HepG2 (cell line): ENCODE measurements around the gene GCC1. TPM values are rescaled to one million over a fixed set of nuclear protein-coding genes. Genes with fewer than 3 reads are reported as not detected.

Experiments used
- ARNT ChIP-seq: fragments of 450-650 bp; IDR thresholded peaks from 2 replicates; pipeline ENCODE4 v1.6.1; 2017
- CHCHD3 ChIP-seq: sonication (generic); formaldehyde crosslinking; IDR thresholded peaks from 2 replicates; pipeline ENCODE4 v1.8.0; 2022; ENCODE audit warnings: mild to moderate bottlenecking, missing genetic modification reagents, moderate library complexity
- CREM ChIP-seq, 2 experiments: sonication (generic) in 1 of 2; formaldehyde crosslinking in 1 of 2; IDR thresholded peaks; 2 replicates each; pipeline versions ENCODE4 v1.4.0 to v1.6.1; 2016 to 2020; ENCODE audit warnings: antibody characterized with exemption in 1 of 2, mild to moderate bottlenecking in 1 of 2, missing genetic modification reagents in 1 of 2
- FIP1L1 ChIP-seq: fragments of 200-400 bp; formaldehyde crosslinking; IDR thresholded peaks from 2 replicates; pipeline ENCODE4 v1.6.1; 2018; ENCODE audit warnings: low read depth, mild to moderate bottlenecking, low read length, moderate library complexity, borderline replicate concordance; ENCODE audit not compliant: insufficient read depth
- HES4 ChIP-seq: sonication (generic); formaldehyde crosslinking; IDR thresholded peaks from 2 replicates; pipeline ENCODE4 v1.9.0; 2021; ENCODE audit warnings: mild to moderate bottlenecking, missing genetic modification reagents, borderline replicate concordance
- HMGA1 ChIP-seq: sonication (generic); formaldehyde crosslinking; conservative IDR thresholded peaks from 2 replicates; pipeline ENCODE4 v1.4.0; 2020; ENCODE audit warnings: missing genetic modification reagents
- KDM4B ChIP-seq: sonication (generic); formaldehyde crosslinking; IDR thresholded peaks from 2 replicates; pipeline ENCODE4 v1.4.0; 2020; ENCODE audit warnings: missing genetic modification reagents
- MED1 ChIP-seq: sonication (generic); formaldehyde crosslinking; IDR thresholded peaks from 2 replicates; pipeline ENCODE4 v1.4.0; 2020; ENCODE audit warnings: missing genetic modification reagents
- NR2F6 ChIP-seq, 2 experiments: IDR thresholded peaks; 2 replicates each; pipeline ENCODE4 v1.6.1; 2016; ENCODE audit warnings: antibody characterized with exemption in 1 of 2, mild to moderate bottlenecking in 1 of 2
- PAX8 ChIP-seq: sonication (generic); formaldehyde crosslinking; IDR thresholded peaks from 2 replicates; pipeline ENCODE4 v1.8.0; 2022; ENCODE audit warnings: mild to moderate bottlenecking, missing genetic modification reagents, borderline replicate concordance
- RXRA ChIP-seq: sonication (generic); formaldehyde crosslinking; IDR thresholded peaks from 2 replicates; pipeline ENCODE4 v1.5.1; 2020; ENCODE audit warnings: missing genetic modification reagents
- SMC3 ChIP-seq: IDR thresholded peaks from 2 replicates; pipeline ENCODE4 v1.6.1; 2011; ENCODE audit warnings: low read length, improper control_type of control experiment
- ZBTB42 ChIP-seq: sonication (generic); formaldehyde crosslinking; IDR thresholded peaks from 2 replicates; pipeline ENCODE4 v1.5.0; 2020; ENCODE audit warnings: mild to moderate bottlenecking, missing genetic modification reagents
- ZNF543 ChIP-seq: sonication (generic); formaldehyde crosslinking; IDR thresholded peaks from 2 replicates; pipeline ENCODE4 v1.4.0; 2020; ENCODE audit warnings: mild to moderate bottlenecking, missing genetic modification reagents
- ZNF614 ChIP-seq: IDR thresholded peaks from 2 replicates; pipeline ENCODE4 v1.6.1; 2018; ENCODE audit warnings: missing biosample characterization, missing genetic modification reagents, inconsistent platforms, borderline replicate concordance
- ZNF629 ChIP-seq: sonication (generic); formaldehyde crosslinking; conservative IDR thresholded peaks from 2 replicates; pipeline ENCODE4 v1.5.0; 2020; ENCODE audit warnings: missing genetic modification reagents
- ZNF674 ChIP-seq: sonication (generic); formaldehyde crosslinking; IDR thresholded peaks from 2 replicates; pipeline ENCODE4 v1.5.0; 2020; ENCODE audit warnings: low read depth, mild to moderate bottlenecking, missing genetic modification reagents
- ZSCAN31 ChIP-seq: sonication (generic); formaldehyde crosslinking; IDR thresholded peaks from 2 replicates; pipeline ENCODE4 v1.5.0; 2020; ENCODE audit warnings: low read depth, mild to moderate bottlenecking, missing genetic modification reagents
- polyA plus RNA-seq, 8 experiments: library from polyadenylated mRNA; depleted of rRNA in 3 of 8; stranded (reverse) in 7 of 8; unstranded in 1 of 8; fragments of >200 nt; fragmentation: Illumina TruSeq in 4 of 8; extraction: Trizol in 4 of 8; gene quantifications; 2 replicates each; pipeline versions ENCODE4 v1.2.1 to v1.2.3, GENCODE V29; 2011 to 2016; ENCODE audit warnings: low read depth in 4 of 8, missing spikeins in 1 of 8, mixed read lengths in 1 of 8; ENCODE audit not compliant: insufficient read depth in 1 of 8
- total RNA-seq, 5 experiments: library from RNA; depleted of rRNA; stranded (reverse); fragments of >200 nt; fragmentation: Illumina TruSeq; extraction: Trizol; gene quantifications; 2 replicates each; pipeline ENCODE4 v1.2.3, GENCODE V29; 2016; ENCODE audit warnings: low read depth in 1 of 5
- TF ChIP-seq, protein P1 (sequence below): sonication (generic); formaldehyde crosslinking; IDR thresholded peaks from 2 replicates; pipeline ENCODE4; 2020; ENCODE audit warnings: missing genetic modification reagents, mild to moderate bottlenecking, borderline replicate concordance
- TF ChIP-seq, protein P2 (sequence below): sonication (generic); formaldehyde crosslinking; conservative IDR thresholded peaks from 2 replicates; pipeline ENCODE4 v1.4.0; 2020; ENCODE audit warnings: missing genetic modification reagents
- TF ChIP-seq, protein P3 (sequence below): sonication (generic); formaldehyde crosslinking; IDR thresholded peaks from 2 replicates; pipeline ENCODE4 v1.4.0; 2020; ENCODE audit warnings: mild to moderate bottlenecking, missing genetic modification reagents
- TF ChIP-seq, protein P4 (sequence below): sonication (generic); formaldehyde crosslinking; IDR thresholded peaks from 2 replicates; pipeline ENCODE4 v1.8.1; 2023; ENCODE audit warnings: missing genetic modification reagents, inconsistent platforms, borderline replicate concordance

GCC1 gene
- total and polyA plus RNA-seq, 2 of the 13 experiments (the other 11 are each of a cell fraction or from before 2014, with no cell fraction given), result 2.5 to 15.3 TPM

DNA sequence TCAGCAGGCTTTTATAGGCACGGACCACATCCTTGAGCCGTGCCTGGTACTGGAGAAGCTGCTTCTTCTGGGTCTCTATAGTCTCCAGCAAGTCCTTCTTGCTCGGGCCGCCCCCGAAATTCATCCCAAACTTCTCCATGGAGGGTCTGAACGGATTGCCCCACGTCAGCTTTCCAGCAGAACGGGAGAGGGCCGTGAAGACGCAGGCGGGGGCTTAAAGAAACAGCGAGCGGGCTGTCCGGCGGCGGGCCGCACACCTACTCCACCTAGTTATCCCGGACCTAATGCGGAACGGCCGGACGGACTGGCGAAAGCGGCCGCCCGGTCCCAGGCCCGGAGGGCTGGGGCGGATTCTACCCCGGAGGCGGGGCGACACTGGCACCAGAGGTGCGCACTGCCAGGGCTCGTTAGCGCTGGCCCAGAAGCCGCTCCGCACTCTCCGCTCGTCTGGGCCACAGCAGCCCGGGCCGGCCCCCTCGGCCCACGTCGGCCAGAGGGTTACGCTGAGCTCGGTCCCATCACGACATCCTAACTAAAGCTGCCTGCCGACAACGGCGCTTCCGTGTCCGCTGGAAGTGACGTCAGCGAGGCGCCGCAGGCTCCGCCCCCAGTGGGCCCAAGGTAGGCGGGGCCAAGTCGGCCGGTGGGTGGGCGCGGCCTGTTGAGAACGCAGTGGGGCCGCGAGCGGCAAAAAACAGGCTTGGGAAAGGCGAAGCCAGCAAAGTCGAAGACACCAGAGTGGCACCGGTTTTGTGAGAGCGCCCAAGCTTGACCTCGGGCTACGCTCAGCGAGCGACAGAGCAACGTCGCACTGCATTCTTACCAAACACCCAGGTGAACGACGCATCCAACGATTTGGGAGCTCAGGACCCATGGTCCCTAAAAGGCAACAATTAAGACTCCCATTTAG lies at the start of gene GCC1 (continued):
- TF ChIP-seq, protein P1, sequence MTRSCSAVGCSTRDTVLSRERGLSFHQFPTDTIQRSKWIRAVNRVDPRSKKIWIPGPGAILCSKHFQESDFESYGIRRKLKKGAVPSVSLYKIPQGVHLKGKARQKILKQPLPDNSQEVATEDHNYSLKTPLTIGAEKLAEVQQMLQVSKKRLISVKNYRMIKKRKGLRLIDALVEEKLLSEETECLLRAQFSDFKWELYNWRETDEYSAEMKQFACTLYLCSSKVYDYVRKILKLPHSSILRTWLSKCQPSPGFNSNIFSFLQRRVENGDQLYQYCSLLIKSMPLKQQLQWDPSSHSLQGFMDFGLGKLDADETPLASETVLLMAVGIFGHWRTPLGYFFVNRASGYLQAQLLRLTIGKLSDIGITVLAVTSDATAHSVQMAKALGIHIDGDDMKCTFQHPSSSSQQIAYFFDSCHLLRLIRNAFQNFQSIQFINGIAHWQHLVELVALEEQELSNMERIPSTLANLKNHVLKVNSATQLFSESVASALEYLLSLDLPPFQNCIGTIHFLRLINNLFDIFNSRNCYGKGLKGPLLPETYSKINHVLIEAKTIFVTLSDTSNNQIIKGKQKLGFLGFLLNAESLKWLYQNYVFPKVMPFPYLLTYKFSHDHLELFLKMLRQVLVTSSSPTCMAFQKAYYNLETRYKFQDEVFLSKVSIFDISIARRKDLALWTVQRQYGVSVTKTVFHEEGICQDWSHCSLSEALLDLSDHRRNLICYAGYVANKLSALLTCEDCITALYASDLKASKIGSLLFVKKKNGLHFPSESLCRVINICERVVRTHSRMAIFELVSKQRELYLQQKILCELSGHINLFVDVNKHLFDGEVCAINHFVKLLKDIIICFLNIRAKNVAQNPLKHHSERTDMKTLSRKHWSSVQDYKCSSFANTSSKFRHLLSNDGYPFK (CRISPR knock-in tag), result peak; percentile 66; the same call in 1 of the 2 replicates
- TF ChIP-seq ZSCAN31 (CRISPR knock-in tag) (peak; percentile 76), MED1 (peak; percentile 46), ZNF543 (CRISPR knock-in tag) (peak; percentile 74; the same call in 1 of the 2 replicates), HMGA1 (CRISPR knock-in tag) (no peak), RXRA (CRISPR knock-in tag) (peak; percentile 65), ZBTB42 (CRISPR knock-in tag) (peak; percentile 64; the same call in 1 of the 2 replicates), CREM (IDR thresholded peaks at IDR 0.05) (peak; percentile 88), CREM (CRISPR knock-in tag; IDR thresholded peaks at IDR 0.05) (no peak), ZNF614 (CRISPR knock-in tag) (peak; percentile 56; the same call in 1 of the 2 replicates), FIP1L1 (no peak), PAX8 (0 out of 2 replicates have a peak, but pooled peaks have one; percentile 73), KDM4B (no peak), NR2F6 (IDR thresholded peaks at IDR 0.05) (no peak), NR2F6 (CRISPR knock-in tag; IDR thresholded peaks at IDR 0.05) (no peak), ZNF674 (CRISPR knock-in tag) (no peak), ARNT (no peak), HES4 (CRISPR knock-in tag) (0 out of 2 replicates have a peak, but pooled peaks have one; percentile 16), ZNF629 (no peak), SMC3 (no peak), CHCHD3 (CRISPR knock-in tag) (no peak)
- TF ChIP-seq, protein P2, sequence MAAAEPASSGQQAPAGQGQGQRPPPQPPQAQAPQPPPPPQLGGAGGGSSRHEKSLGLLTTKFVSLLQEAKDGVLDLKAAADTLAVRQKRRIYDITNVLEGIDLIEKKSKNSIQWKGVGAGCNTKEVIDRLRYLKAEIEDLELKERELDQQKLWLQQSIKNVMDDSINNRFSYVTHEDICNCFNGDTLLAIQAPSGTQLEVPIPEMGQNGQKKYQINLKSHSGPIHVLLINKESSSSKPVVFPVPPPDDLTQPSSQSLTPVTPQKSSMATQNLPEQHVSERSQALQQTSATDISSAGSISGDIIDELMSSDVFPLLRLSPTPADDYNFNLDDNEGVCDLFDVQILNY (CRISPR knock-in tag), result no peak
- TF ChIP-seq, protein P3, sequence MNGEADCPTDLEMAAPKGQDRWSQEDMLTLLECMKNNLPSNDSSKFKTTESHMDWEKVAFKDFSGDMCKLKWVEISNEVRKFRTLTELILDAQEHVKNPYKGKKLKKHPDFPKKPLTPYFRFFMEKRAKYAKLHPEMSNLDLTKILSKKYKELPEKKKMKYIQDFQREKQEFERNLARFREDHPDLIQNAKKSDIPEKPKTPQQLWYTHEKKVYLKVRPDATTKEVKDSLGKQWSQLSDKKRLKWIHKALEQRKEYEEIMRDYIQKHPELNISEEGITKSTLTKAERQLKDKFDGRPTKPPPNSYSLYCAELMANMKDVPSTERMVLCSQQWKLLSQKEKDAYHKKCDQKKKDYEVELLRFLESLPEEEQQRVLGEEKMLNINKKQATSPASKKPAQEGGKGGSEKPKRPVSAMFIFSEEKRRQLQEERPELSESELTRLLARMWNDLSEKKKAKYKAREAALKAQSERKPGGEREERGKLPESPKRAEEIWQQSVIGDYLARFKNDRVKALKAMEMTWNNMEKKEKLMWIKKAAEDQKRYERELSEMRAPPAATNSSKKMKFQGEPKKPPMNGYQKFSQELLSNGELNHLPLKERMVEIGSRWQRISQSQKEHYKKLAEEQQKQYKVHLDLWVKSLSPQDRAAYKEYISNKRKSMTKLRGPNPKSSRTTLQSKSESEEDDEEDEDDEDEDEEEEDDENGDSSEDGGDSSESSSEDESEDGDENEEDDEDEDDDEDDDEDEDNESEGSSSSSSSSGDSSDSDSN, result peak; percentile 92
- TF ChIP-seq, protein P4, sequence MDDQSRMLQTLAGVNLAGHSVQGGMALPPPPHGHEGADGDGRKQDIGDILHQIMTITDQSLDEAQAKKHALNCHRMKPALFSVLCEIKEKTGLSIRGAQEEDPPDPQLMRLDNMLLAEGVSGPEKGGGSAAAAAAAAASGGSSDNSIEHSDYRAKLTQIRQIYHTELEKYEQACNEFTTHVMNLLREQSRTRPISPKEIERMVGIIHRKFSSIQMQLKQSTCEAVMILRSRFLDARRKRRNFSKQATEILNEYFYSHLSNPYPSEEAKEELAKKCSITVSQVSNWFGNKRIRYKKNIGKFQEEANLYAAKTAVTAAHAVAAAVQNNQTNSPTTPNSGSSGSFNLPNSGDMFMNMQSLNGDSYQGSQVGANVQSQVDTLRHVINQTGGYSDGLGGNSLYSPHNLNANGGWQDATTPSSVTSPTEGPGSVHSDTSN, result no peak
